LNCaP clone FGC (cell line): Measurements from ENCODE around the gene SPEN.

Experiments
- DNase-seq: peaks from one replicate; pipeline ENCODE4 v3.0.0-alpha.2; 2011; ENCODE audit warnings: low read depth
- H3K4me3 ChIP-seq: 2 replicates; pipeline ENCODE4 v1.5.1; 2011; ENCODE audit warnings: mild to moderate bottlenecking, low read depth, low read length, control low read depth
- CTCF ChIP-seq: IDR thresholded peaks from 2 replicates; pipeline ENCODE4 v1.5.1; 2012; ENCODE audit warnings: mild to moderate bottlenecking; ENCODE audit not compliant: control insufficient read depth, insufficient read depth; ENCODE audit errors: extremely low read depth

The SPEN gene

GRCh38 chr1:15847100-15847892 is at the start of gene SPEN:
Gene SPEN, plus strand, starts transcription at chr1:15847707. Its CDS starts 361 bp downstream, at chr1:15848068.
- TF ChIP-seq CTCF, result no peak
- peak; percentile 73 for DNase-seq
- H3K4me3 ChIP-seq, result peak within 1 kb of the TSS; percentile 78

- no peak for DNase-seq
- no peak overlapping the region for H3K4me3 ChIP-seq
- no peak for TF ChIP-seq CTCF
These were observed 48.3 kb upstream of the SPEN start for GRCh38 chr1:15799004-15799867.

DNA sequence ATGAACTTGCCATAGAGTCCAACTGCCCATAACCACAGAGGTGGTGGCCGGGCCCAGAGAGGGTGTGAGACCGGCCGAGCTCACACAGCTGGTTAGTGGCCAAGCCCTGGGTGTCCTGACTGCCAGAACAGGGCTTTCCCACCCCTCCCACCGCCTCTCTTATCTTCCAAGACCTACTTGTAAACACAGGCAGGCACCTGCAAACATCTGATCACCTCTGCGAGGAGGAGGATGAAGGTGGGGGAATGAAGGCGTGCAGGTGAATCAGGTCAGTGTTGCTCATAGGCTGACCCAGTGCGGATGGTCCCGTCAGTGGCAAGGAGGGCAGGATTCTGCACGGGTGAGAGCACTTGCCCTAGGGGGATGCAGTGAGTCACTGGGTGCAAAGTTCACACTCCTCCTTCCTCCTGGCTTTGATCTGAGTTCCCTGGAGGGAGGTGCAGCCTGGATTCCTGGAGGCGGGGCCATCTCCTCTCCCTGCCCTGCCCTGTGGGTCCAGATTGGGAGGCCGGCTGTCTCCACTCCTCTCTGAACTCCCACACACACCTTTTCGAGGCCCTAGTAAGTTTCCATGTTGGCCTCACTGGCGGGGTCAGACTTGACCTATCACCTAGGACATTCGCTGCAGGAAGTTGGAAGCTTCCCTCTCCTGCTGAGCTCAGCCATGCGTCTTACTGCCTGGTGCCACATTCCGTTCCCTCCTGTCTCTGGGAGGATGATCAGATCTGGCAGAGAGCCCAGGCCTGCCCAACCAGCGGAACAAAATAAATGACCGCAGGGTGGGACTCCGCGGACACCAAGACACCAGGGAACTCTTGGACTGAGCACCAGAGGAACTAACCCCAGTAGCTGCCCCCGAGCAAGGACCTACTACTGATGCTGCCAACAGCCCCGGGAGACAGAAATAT is 47.3 kb upstream of the SPEN start:
- no peak for TF ChIP-seq CTCF
- no peak for DNase-seq
- H3K4me3 ChIP-seq, result no peak overlapping the region

GRCh38 chr1:15802234-15802965 is 45.1 kb upstream of the SPEN start:
- DNase-seq, result no peak
- TF ChIP-seq CTCF, result no peak
- H3K4me3 ChIP-seq, result no peak overlapping the region

GRCh38 chr1:15803380-15803779 is 44.1 kb upstream of the SPEN start:
- DNase-seq, result no peak
- no peak for TF ChIP-seq CTCF
- no peak overlapping the region for H3K4me3 ChIP-seq

- TF ChIP-seq CTCF, result no peak
- DNase-seq, result no peak
- no peak overlapping the region for H3K4me3 ChIP-seq
These were observed 43.4 kb upstream of the SPEN start for GRCh38 chr1:15804060-15804459.
